MCF 10A (cell line): ENCODE data around the gene CTNNA2. TPM values are rescaled to one million over a fixed set of nuclear protein-coding genes. Genes with fewer than 3 reads are reported as not detected.

ENCODE experiments used
- BruUV-seq: library from RNA; stranded (reverse); fragments of 400-500 nt; replicated peaks from 2 replicates; lab custom pipeline; 2021; lab: Mats Ljungman, UMichigan
- CTCF ChIA-PET: fragments of 300-600 bp; sonication (Branson Sonifier 250); formaldehyde crosslinking; extraction: SDS; loops from one replicate; lab custom pipeline; 2021; ENCODE audit warnings: antibody characterized with exemption, inconsistent platforms; lab: Yijun Ruan, JAX
- POLR2A ChIA-PET: fragments of 300-600, 350-650 bp; sonication (Branson Sonifier 250); formaldehyde crosslinking; extraction: SDS; loops from one replicate; lab custom pipeline; 2020; ENCODE audit warnings: antibody characterized with exemption, inconsistent platforms; lab: Yijun Ruan, JAX
- DNase-seq: peaks from one replicate; pipeline ENCODE4 v3.0.0-alpha.2; 2018; ENCODE audit not compliant: unreplicated experiment
- H3K27ac Mint-ChIP-seq: one replicate; pipeline ENCODE4 v1.8.0; 2022; ENCODE audit warnings: mild to moderate bottlenecking, low read depth, mixed read lengths; ENCODE audit not compliant: unreplicated experiment
- H3K27me3 Mint-ChIP-seq: one replicate; pipeline ENCODE4 v1.8.0; 2022; ENCODE audit warnings: mixed read lengths; ENCODE audit not compliant: insufficient read depth, unreplicated experiment
- H3K36me3 Mint-ChIP-seq: one replicate; pipeline ENCODE4 v1.8.0; 2022; ENCODE audit warnings: mild to moderate bottlenecking, moderate library complexity, mixed read lengths; ENCODE audit not compliant: insufficient read depth, unreplicated experiment
- H3K4me1 Mint-ChIP-seq: one replicate; pipeline ENCODE4 v1.8.0; 2022; ENCODE audit warnings: mixed read lengths; ENCODE audit not compliant: insufficient read depth, unreplicated experiment
- H3K4me3 Mint-ChIP-seq: one replicate; pipeline ENCODE4 v1.8.0; 2022; ENCODE audit warnings: mild to moderate bottlenecking, moderate library complexity, mixed read lengths; ENCODE audit not compliant: unreplicated experiment
- H3K9me3 Mint-ChIP-seq: one replicate; pipeline ENCODE4 v1.8.0; 2022; ENCODE audit warnings: mixed read lengths; ENCODE audit not compliant: unreplicated experiment
- intact Hi-C: fragments of 100-400 bp; cut with micrococcal nuclease; formaldehyde crosslinking; loops from 2 replicates; pipeline ENCODE4 v1.14.1; 2022
- total RNA-seq: library from RNA; stranded (reverse); gene quantifications from 2 replicates; pipeline ENCODE4 v1.2.3, GENCODE V29; 2022
- TF ChIP-seq, protein P1 (sequence below): fragments of 200-600 bp; IDR thresholded peaks from one replicate; pipeline ENCODE4 v1.8.0; 2022; ENCODE audit warnings: antibody characterized with exemption, mild to moderate bottlenecking; ENCODE audit not compliant: unreplicated experiment

Gene CTNNA2
- total RNA-seq, 1 experiment from 2014 or later = not detected

DNA sequence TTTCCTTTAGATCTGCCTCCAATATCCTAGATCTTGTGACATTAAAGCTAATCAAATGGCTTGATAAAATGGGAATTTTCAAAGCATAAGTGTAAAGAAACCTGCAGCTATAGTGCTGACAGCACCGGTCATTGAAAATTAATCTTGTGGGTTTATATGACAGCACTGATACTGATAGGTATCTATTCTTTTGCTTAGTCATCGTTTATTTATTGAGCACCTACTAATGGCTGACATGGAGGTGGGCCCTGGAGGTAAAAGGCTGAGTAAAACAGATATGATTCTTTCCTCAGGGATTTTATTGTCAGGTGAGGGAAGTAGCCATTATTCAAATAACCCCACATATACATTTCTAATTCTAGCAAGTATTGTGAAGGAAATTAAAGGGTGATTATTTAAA lies 509.2 kb downstream of the CTNNA2 start:
- DNase-seq = no peak
- H3K4me1 Mint-ChIP-seq = peaks cover 27% of the 10 kb centered on the region
- TF ChIP-seq, protein P1, sequence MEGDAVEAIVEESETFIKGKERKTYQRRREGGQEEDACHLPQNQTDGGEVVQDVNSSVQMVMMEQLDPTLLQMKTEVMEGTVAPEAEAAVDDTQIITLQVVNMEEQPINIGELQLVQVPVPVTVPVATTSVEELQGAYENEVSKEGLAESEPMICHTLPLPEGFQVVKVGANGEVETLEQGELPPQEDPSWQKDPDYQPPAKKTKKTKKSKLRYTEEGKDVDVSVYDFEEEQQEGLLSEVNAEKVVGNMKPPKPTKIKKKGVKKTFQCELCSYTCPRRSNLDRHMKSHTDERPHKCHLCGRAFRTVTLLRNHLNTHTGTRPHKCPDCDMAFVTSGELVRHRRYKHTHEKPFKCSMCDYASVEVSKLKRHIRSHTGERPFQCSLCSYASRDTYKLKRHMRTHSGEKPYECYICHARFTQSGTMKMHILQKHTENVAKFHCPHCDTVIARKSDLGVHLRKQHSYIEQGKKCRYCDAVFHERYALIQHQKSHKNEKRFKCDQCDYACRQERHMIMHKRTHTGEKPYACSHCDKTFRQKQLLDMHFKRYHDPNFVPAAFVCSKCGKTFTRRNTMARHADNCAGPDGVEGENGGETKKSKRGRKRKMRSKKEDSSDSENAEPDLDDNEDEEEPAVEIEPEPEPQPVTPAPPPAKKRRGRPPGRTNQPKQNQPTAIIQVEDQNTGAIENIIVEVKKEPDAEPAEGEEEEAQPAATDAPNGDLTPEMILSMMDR = no peak
- H3K27me3 Mint-ChIP-seq = no peaks in the 10 kb centered on the region
- BruUV-seq = no TSS peak
- intact Hi-C loops = no loop called here
- H3K36me3 Mint-ChIP-seq = no peaks in the 10 kb centered on the region
- H3K9me3 Mint-ChIP-seq = peaks cover 3% of the 10 kb centered on the region
- no peak overlapping the region for H3K4me3 Mint-ChIP-seq
- H3K27ac Mint-ChIP-seq = no peak overlapping the region
- POLR2A ChIA-PET = interaction anchor here (1.0 kb wide), 1 partner anchor 14 kb away, joined by 3 read pairs; no protein-coding TSS in a partner anchor
- CTCF ChIA-PET = interaction anchor here (0.6 kb wide), 1 partner anchor 22 kb away, joined by 3 read pairs; no protein-coding TSS in a partner anchor

- ChIA-PET CTCF (interaction anchor here (0.6 kb wide), 2 partner anchors 18 to 167 kb away, joined by 3 read pairs; no protein-coding TSS in a partner anchor), POLR2A (interaction anchor here (0.7 kb wide), 1 partner anchor 29 kb away, joined by 3 read pairs; no protein-coding TSS in a partner anchor)
- Mint-ChIP-seq H3K27me3 (no peaks in the 10 kb centered on the region), H3K36me3 (no peaks in the 10 kb centered on the region), H3K4me1 (peaks cover 28% of the 10 kb centered on the region), H3K4me3 (no peak overlapping the region), H3K9me3 (peaks cover 6% of the 10 kb centered on the region), H3K27ac (no peak overlapping the region)
- TF ChIP-seq, protein P1 = no peak
- BruUV-seq = no TSS peak
- intact Hi-C loops = no loop called here
- DNase-seq = peak; percentile 16
Measured at GRCh38 chr2:80026040-80026729, 513.3 kb downstream of the CTNNA2 start.

DNA sequence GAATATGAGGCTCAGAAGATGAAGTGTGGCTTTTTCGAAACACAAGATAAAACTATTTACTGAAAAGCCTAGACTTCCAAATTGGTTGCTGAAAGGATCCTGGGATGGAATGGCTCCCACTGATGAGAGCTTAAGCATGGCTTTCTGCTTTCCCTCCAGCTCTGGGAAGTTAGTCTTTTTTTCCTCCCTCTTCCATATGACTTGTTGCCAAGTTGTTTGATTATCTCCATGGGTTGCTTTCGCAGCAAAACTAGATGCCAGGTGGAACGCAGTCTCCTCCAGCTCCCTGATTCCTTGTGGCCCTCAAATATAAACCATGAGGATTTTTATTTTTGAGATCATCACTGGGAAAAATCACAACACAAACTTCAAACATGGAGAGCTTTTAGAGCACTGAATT lies 515.2 kb downstream of the CTNNA2 start:
- DNase-seq = no peak
- TF ChIP-seq, protein P1 = no peak
- H3K27ac Mint-ChIP-seq = no peak overlapping the region
- H3K9me3 Mint-ChIP-seq = peaks cover 6% of the 10 kb centered on the region
- H3K4me1 Mint-ChIP-seq = peaks cover 28% of the 10 kb centered on the region
- ChIA-PET POLR2A (interaction anchor here (1.1 kb wide), 1 partner anchor 10 kb away, joined by 3 read pairs; no protein-coding TSS in a partner anchor), CTCF (no interaction called here)
- H3K27me3 Mint-ChIP-seq = no peaks in the 10 kb centered on the region
- H3K36me3 Mint-ChIP-seq = no peaks in the 10 kb centered on the region
- H3K4me3 Mint-ChIP-seq = no peak overlapping the region
- no TSS peak for BruUV-seq
- intact Hi-C loops = no loop called here

DNA sequence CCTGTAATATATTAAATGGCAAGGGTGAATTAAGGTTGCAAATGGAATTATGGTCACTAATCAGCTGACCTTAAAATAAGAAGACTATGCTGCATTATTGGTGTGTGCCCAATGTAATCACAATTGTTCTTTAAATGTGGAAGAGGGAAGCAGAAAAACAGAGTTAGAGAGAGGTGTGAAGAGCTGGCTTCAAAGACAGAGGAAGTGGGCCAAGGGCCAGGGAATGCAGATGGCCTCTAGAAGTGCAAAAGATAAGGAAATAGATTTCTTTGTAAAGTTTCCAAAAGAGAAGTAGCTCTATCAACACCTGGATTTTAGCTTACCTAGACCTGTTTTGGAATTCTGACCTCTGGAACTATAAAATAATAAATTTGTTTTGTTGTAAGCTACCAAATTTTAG lies 515.7 kb downstream of the CTNNA2 start:
- POLR2A ChIA-PET = interaction anchor here (0.6 to 1.1 kb wide), 2 partner anchors 9 to 72 kb away, joined by 3 read pairs; no protein-coding TSS in a partner anchor
- Mint-ChIP-seq H3K27me3 (no peaks in the 10 kb centered on the region), H3K4me3 (no peak overlapping the region), H3K36me3 (no peaks in the 10 kb centered on the region), H3K4me1 (peaks cover 28% of the 10 kb centered on the region), H3K9me3 (peaks cover 6% of the 10 kb centered on the region), H3K27ac (no peak overlapping the region)
- DNase-seq = no peak
- CTCF ChIA-PET = interaction anchor here (1.2 kb wide), 1 partner anchor 16 kb away, joined by 4 read pairs; no protein-coding TSS in a partner anchor
- BruUV-seq = no TSS peak
- intact Hi-C loops = no loop called here
- TF ChIP-seq, protein P1 = no peak
